SK-N-SH (cell line): Measurements from ENCODE around the gene TAF1B. TPM values are rescaled to one million over a fixed set of nuclear protein-coding genes. Genes with fewer than 3 reads are reported as not detected.

Source experiments
- CTCF ChIA-PET: fragments of 300-600, 350-600 bp; formaldehyde crosslinking; extraction: SDS; loops from one replicate; lab custom pipeline; 2021; lab: Yijun Ruan, JAX
- POLR2A ChIA-PET: fragments of 350-600 bp; sonication (Branson Sonifier 250); formaldehyde crosslinking; extraction: SDS; loops from one replicate; lab custom pipeline; 2020; ENCODE audit warnings: antibody characterized with exemption, inconsistent platforms; lab: Yijun Ruan, JAX
- DNase-seq: peaks from one replicate; pipeline ENCODE4 v3.0.0; 2012
- H2AFZ ChIP-seq: fragments of 200-600 bp; sonication (generic); 2 replicates; pipeline ENCODE4 v1.8.1; 2016; ENCODE audit warnings: antibody characterized with exemption, mild to moderate bottlenecking, low read depth
- H3F3A ChIP-seq: fragments of 200-600 bp; sonication (generic); replicated peaks from 2 replicates; pipeline ENCODE3; 2016; ENCODE audit warnings: antibody characterized with exemption, mild to moderate bottlenecking; ENCODE audit not compliant: insufficient read depth
- H3K27ac ChIP-seq, 2 experiments: fragments of 200-500 bp in 1 of 2; fragments of 200-600 bp in 1 of 2; sonication (Bioruptor generic) in 1 of 2; sonication (generic), shearing (Covaris generic) in 1 of 2; 2 replicates each; pipeline versions ENCODE4 v1.5.1 to v1.6.1; 2014 to 2016; ENCODE audit warnings: low read depth in 2 of 2, inconsistent platforms in 1 of 2, low read length in 1 of 2, mild to moderate bottlenecking in 1 of 2, mixed read lengths in 1 of 2
- H3K27me3 ChIP-seq: fragments of 200-600 bp; sonication (generic), shearing (Covaris generic); 2 replicates; pipeline ENCODE4 v1.6.1; 2016; ENCODE audit warnings: mixed run types; ENCODE audit not compliant: insufficient read depth
- H3K36me3 ChIP-seq, 2 experiments: fragments of 200-500 bp in 1 of 2; fragments of 200-600 bp in 1 of 2; sonication (Bioruptor generic) in 1 of 2; sonication (generic) in 1 of 2; replicated peaks in 1 of 2; 2 replicates each; pipeline versions ENCODE3 to v1.5.1; 2014 to 2016; ENCODE audit warnings: low read length in 1 of 2, mild to moderate bottlenecking in 1 of 2; ENCODE audit not compliant: insufficient read depth in 2 of 2, control insufficient read depth in 1 of 2
- H3K4me1 ChIP-seq, 2 experiments: fragments of 200-500 bp in 1 of 2; fragments of 200-600 bp in 1 of 2; sonication (Bioruptor generic) in 1 of 2; sonication (generic), shearing (Covaris generic) in 1 of 2; 2 replicates each; pipeline versions ENCODE4 v1.5.1 to v1.6.1; 2014 to 2016; ENCODE audit warnings: low read depth in 1 of 2, low read length in 1 of 2, mixed run types in 1 of 2; ENCODE audit not compliant: insufficient read depth in 2 of 2, control insufficient read depth in 1 of 2
- H3K4me2 ChIP-seq: fragments of 200-600 bp; sonication (generic), shearing (Covaris generic); 2 replicates; pipeline ENCODE4 v1.6.1; 2017; ENCODE audit warnings: mixed run types
- H3K4me3 ChIP-seq, 2 experiments: fragments of 200-500 bp in 1 of 2; fragments of 200-600 bp in 1 of 2; sonication (Bioruptor generic) in 1 of 2; sonication (generic), shearing (Covaris generic) in 1 of 2; 2 replicates each; pipeline versions ENCODE4 v1.5.1 to v1.8.1; 2014 to 2016; ENCODE audit warnings: low read depth in 2 of 2, inconsistent platforms in 1 of 2, low read length in 1 of 2, mild to moderate bottlenecking in 1 of 2, mixed read lengths in 1 of 2, moderate library complexity in 1 of 2
- H3K79me2 ChIP-seq: fragments of 200-600 bp; sonication (generic); 2 replicates; pipeline ENCODE4 v1.8.1; 2017; ENCODE audit warnings: mild to moderate bottlenecking; ENCODE audit not compliant: insufficient read depth
- H3K9ac ChIP-seq: fragments of 200-600 bp; sonication (generic); 2 replicates; pipeline ENCODE4 v1.6.1; 2017; ENCODE audit warnings: mixed run types
- H3K9me2 ChIP-seq: fragments of 200-600 bp; sonication (generic); 2 replicates; pipeline ENCODE4 v1.6.1; 2017; ENCODE audit warnings: mixed run types
- H3K9me3 ChIP-seq: fragments of 200-600 bp; sonication (generic); 2 replicates; pipeline ENCODE4 v1.6.1; 2017; ENCODE audit warnings: mixed run types, mild to moderate bottlenecking, moderate library complexity
- H4K20me1 ChIP-seq: fragments of 200-600 bp; sonication (generic); 2 replicates; pipeline ENCODE4 v1.6.1; 2017; ENCODE audit warnings: mild to moderate bottlenecking, mixed run types; ENCODE audit not compliant: insufficient read depth
- EZH2phosphoT487 ChIP-seq: fragments of 200-600 bp; sonication (generic); IDR thresholded peaks from 2 replicates; pipeline ENCODE4 v1.6.1; 2017; ENCODE audit warnings: low read depth, mixed run types, mild to moderate bottlenecking, antibody characterized with exemption, moderate library complexity, borderline replicate concordance
- FOXJ3 ChIP-seq: sonication (generic); formaldehyde crosslinking; IDR thresholded peaks from 2 replicates; pipeline ENCODE4 v1.5.1; 2020; ENCODE audit warnings: mild to moderate bottlenecking, missing genetic modification reagents
- IRF3 ChIP-seq: fragments of 150-350 bp; IDR thresholded peaks from 2 replicates; pipeline ENCODE4 v1.6.1; 2016; ENCODE audit warnings: mild to moderate bottlenecking, low read depth, low read length
- JUND ChIP-seq: IDR thresholded peaks from 2 replicates; pipeline ENCODE4 v1.4.0; 2012
- MEF2A ChIP-seq: IDR thresholded peaks from 2 replicates; pipeline ENCODE4 v1.4.0; 2012; ENCODE audit warnings: low read depth, borderline replicate concordance
- RAD21 ChIP-seq: IDR thresholded peaks from 2 replicates; pipeline ENCODE4 v1.6.1; 2012; ENCODE audit warnings: mild to moderate bottlenecking, low read length
- SIN3A ChIP-seq: IDR thresholded peaks from 2 replicates; pipeline ENCODE4 v1.6.1; 2012; ENCODE audit warnings: low read depth, mild to moderate bottlenecking, low read length, moderate library complexity, borderline replicate concordance
- TAF1 ChIP-seq: IDR thresholded peaks from 2 replicates; pipeline ENCODE4 v1.6.1; 2012; ENCODE audit warnings: low read depth, mild to moderate bottlenecking, low read length, moderate library complexity, borderline replicate concordance
- USF1 ChIP-seq: IDR thresholded peaks from 2 replicates; pipeline ENCODE4 v1.4.0; 2012; ENCODE audit warnings: low read depth, borderline replicate concordance
- USF2 ChIP-seq: fragments of 150-350 bp; IDR thresholded peaks from 2 replicates; pipeline ENCODE4 v1.6.1; 2017; ENCODE audit warnings: antibody characterized with exemption, low read length, low read depth, borderline replicate concordance
- WGBS: methylation state at CpG from one replicate; pipeline ENCODE4 v1.1.6; 2017; ENCODE audit warnings: low lambda C conversion rate; 5-methylcytosine and 5-hydroxymethylcytosine counted together
- polyA plus RNA-seq, 3 experiments: library from polyadenylated mRNA; depleted of rRNA; stranded (reverse); fragments of >200 nt; gene quantifications; 2 replicates each; pipeline ENCODE4 v1.2.3, GENCODE V29; 2012
- TF ChIP-seq, protein P1 (sequence below): IDR thresholded peaks from 2 replicates; pipeline ENCODE4 v1.4.0; 2012; ENCODE audit warnings: low read depth, borderline replicate concordance
- TF ChIP-seq, protein P2 (sequence below): IDR thresholded peaks from 2 replicates; pipeline ENCODE4 v1.4.0; 2012; ENCODE audit warnings: low read depth
- TF ChIP-seq, protein P3 (sequence below): IDR thresholded peaks from 2 replicates; pipeline ENCODE4 v1.6.1; 2012; ENCODE audit warnings: mild to moderate bottlenecking, low read depth, low read length, moderate library complexity

The TAF1B gene
- polyA plus RNA-seq, 1 of the 3 experiments (the other 2 are of a cell fraction): 7.8 TPM

GRCh38 chr2:9971105-9971818 lies 128.0 kb downstream of the TAF1B start:
- no peaks in the 10 kb centered on the region for H4K20me1 ChIP-seq
- TF ChIP-seq USF1 (no peak), SIN3A (no peak), FOXJ3 (CRISPR knock-in tag) (no peak), EZH2phosphoT487 (no peak), TAF1 (no peak), IRF3 (no peak), JUND (no peak), MEF2A (no peak), USF2 (no peak), RAD21 (no peak)
- TF ChIP-seq, protein P1, sequence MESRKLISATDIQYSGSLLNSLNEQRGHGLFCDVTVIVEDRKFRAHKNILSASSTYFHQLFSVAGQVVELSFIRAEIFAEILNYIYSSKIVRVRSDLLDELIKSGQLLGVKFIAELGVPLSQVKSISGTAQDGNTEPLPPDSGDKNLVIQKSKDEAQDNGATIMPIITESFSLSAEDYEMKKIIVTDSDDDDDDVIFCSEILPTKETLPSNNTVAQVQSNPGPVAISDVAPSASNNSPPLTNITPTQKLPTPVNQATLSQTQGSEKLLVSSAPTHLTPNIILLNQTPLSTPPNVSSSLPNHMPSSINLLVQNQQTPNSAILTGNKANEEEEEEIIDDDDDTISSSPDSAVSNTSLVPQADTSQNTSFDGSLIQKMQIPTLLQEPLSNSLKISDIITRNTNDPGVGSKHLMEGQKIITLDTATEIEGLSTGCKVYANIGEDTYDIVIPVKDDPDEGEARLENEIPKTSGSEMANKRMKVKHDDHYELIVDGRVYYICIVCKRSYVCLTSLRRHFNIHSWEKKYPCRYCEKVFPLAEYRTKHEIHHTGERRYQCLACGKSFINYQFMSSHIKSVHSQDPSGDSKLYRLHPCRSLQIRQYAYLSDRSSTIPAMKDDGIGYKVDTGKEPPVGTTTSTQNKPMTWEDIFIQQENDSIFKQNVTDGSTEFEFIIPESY: no peak
- TF ChIP-seq, protein P2, sequence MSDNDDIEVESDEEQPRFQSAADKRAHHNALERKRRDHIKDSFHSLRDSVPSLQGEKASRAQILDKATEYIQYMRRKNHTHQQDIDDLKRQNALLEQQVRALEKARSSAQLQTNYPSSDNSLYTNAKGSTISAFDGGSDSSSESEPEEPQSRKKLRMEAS: no peak
- TF ChIP-seq, protein P3, sequence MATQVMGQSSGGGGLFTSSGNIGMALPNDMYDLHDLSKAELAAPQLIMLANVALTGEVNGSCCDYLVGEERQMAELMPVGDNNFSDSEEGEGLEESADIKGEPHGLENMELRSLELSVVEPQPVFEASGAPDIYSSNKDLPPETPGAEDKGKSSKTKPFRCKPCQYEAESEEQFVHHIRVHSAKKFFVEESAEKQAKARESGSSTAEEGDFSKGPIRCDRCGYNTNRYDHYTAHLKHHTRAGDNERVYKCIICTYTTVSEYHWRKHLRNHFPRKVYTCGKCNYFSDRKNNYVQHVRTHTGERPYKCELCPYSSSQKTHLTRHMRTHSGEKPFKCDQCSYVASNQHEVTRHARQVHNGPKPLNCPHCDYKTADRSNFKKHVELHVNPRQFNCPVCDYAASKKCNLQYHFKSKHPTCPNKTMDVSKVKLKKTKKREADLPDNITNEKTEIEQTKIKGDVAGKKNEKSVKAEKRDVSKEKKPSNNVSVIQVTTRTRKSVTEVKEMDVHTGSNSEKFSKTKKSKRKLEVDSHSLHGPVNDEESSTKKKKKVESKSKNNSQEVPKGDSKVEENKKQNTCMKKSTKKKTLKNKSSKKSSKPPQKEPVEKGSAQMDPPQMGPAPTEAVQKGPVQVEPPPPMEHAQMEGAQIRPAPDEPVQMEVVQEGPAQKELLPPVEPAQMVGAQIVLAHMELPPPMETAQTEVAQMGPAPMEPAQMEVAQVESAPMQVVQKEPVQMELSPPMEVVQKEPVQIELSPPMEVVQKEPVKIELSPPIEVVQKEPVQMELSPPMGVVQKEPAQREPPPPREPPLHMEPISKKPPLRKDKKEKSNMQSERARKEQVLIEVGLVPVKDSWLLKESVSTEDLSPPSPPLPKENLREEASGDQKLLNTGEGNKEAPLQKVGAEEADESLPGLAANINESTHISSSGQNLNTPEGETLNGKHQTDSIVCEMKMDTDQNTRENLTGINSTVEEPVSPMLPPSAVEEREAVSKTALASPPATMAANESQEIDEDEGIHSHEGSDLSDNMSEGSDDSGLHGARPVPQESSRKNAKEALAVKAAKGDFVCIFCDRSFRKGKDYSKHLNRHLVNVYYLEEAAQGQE: no peak
- 84% methylated on average over 9 of the region's 9 CpGs for WGBS
- no peak overlapping the region for H2AFZ ChIP-seq
- no peak for DNase-seq
- H3K4me2 ChIP-seq: no peak overlapping the region
- H3K36me3 ChIP-seq: peaks cover 0 to 2% of the 10 kb centered on the region in 2 experiments
- no peaks in the 10 kb centered on the region for H3K9me2 ChIP-seq
- H3K79me2 ChIP-seq: no peaks in the 10 kb centered on the region
- H3K4me3 ChIP-seq: no peak overlapping the region
- H3F3A ChIP-seq: peaks cover 7% of the 10 kb centered on the region
- peaks cover 19 to 21% of the 10 kb centered on the region in 2 experiments for H3K4me1 ChIP-seq
- H3K27me3 ChIP-seq: no peaks in the 10 kb centered on the region
- no peak overlapping the region for H3K9ac ChIP-seq
- H3K9me3 ChIP-seq: no peaks in the 10 kb centered on the region
- ChIA-PET CTCF (interaction anchor here (0.9 to 7.7 kb wide), 9 partner anchors 8 to 172 kb away, joined by 3 to 107 read pairs (median 4); no protein-coding TSS in a partner anchor), POLR2A (no interaction called here)
- H3K27ac ChIP-seq: no peak overlapping the region
